ENCODE measurements around the gene DGLUCY.

The DGLUCY gene

GRCh38 chr14:91253795-91254323 lies 140.0 kb downstream of the DGLUCY start:
- Histone ChIP-seq H3K4me3 (ENCODE audit: low read depth, low read length) (peak overlapping the region; percentile 44), H3K36me3 (ENCODE audit: control insufficient read depth in 2 of 2, insufficient read depth in 1 of 2, low read length in 2 of 2) (no peaks in the 10 kb centered on the region), H3K27ac (ENCODE audit: extremely low read depth, low read depth, low read length) (peak overlapping the region; percentile 72; the same call in 1 of the 2 replicates), H3K4me1 (ENCODE audit: control insufficient read depth, insufficient read depth, low read length) (0 out of 2 replicates have a peak, but pooled peaks cover 8% of the 10 kb centered on the region), H3K9me3 (ENCODE audit: control insufficient read depth, insufficient read depth, low read depth, low read length) (no peaks in the 10 kb centered on the region)
- TF ChIP-seq ZFHX2 (tag by site-specific recombination; conservative IDR thresholded peaks at IDR 0.05) (peak; percentile 51), YY2 (tag by site-specific recombination; IDR thresholded peaks at IDR 0.05) (0 out of 2 replicates have a peak, but pooled peaks have one; percentile 19), ZBTB10 (tag by site-specific recombination; IDR thresholded peaks at IDR 0.05) (0 out of 2 replicates have a peak, but pooled peaks have one; percentile 37), GLIS2 (tag by site-specific recombination; IDR thresholded peaks at IDR 0.05) (peak; percentile 76), KLF9 (tag by site-specific recombination; IDR thresholded peaks at IDR 0.05; ENCODE audit: low read depth) (peak; percentile 80), PATZ1 (tag by site-specific recombination; IDR thresholded peaks at IDR 0.05) (peak; percentile 41), ZNF600 (tag by site-specific recombination; IDR thresholded peaks at IDR 0.05) (peak; percentile 38; the same call in 1 of the 2 replicates), ZNF335 (tag by site-specific recombination; conservative IDR thresholded peaks at IDR 0.05) (peak; percentile 95), KLF1 (tag by site-specific recombination; IDR thresholded peaks at IDR 0.05) (0 out of 2 replicates have a peak, but pooled peaks have one; percentile 14), ZBTB48 (tag by site-specific recombination; IDR thresholded peaks at IDR 0.05) (peak; percentile 61; the same call in 1 of the 2 replicates), ZNF362 (tag by site-specific recombination; IDR thresholded peaks at IDR 0.05) (no peak), ZNF747 (tag by site-specific recombination; IDR thresholded peaks at IDR 0.05) (no peak), ZBTB20 (tag by site-specific recombination; IDR thresholded peaks at IDR 0.05) (peak; percentile 77)
- TF ChIP-seq, protein P1, sequence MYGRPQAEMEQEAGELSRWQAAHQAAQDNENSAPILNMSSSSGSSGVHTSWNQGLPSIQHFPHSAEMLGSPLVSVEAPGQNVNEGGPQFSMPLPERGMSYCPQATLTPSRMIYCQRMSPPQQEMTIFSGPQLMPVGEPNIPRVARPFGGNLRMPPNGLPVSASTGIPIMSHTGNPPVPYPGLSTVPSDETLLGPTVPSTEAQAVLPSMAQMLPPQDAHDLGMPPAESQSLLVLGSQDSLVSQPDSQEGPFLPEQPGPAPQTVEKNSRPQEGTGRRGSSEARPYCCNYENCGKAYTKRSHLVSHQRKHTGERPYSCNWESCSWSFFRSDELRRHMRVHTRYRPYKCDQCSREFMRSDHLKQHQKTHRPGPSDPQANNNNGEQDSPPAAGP (tag by site-specific recombination; IDR thresholded peaks at IDR 0.05): no peak
- POLR2A ChIA-PET: no interaction called here
- CTCF ChIA-PET: interaction anchor here (1.1 kb wide), 1 partner anchor 33 kb away, joined by 3 read pairs; no protein-coding TSS in a partner anchor

GRCh38 chr14:91254461-91254860 lies 140.6 kb downstream of the DGLUCY start:
- CTCF ChIA-PET: no interaction called here
- Histone ChIP-seq H3K36me3 (ENCODE audit: control insufficient read depth in 2 of 2, insufficient read depth in 1 of 2, low read length in 2 of 2) (no peaks in the 10 kb centered on the region), H3K4me3 (ENCODE audit: low read depth, low read length) (no peak overlapping the region), H3K9me3 (ENCODE audit: control insufficient read depth, insufficient read depth, low read depth, low read length) (no peaks in the 10 kb centered on the region), H3K27ac (ENCODE audit: extremely low read depth, low read depth, low read length) (no peak overlapping the region; the same call in 1 of the 2 replicates), H3K4me1 (ENCODE audit: control insufficient read depth, insufficient read depth, low read length) (0 out of 2 replicates have a peak, but pooled peaks cover 8% of the 10 kb centered on the region)
- TF ChIP-seq ZNF768 (tag by site-specific recombination; IDR thresholded peaks at IDR 0.05) (peak; percentile 75; the same call in 1 of the 2 replicates), ZNF529 (tag by site-specific recombination; IDR thresholded peaks at IDR 0.05; ENCODE audit: insufficient replicate concordance) (no peak), MZF1 (tag by site-specific recombination; IDR thresholded peaks at IDR 0.05; ENCODE audit: borderline replicate concordance) (no peak)
- POLR2A ChIA-PET: no interaction called here
